ENCODE data around the gene TJAP1.

Gene TJAP1

DNA sequence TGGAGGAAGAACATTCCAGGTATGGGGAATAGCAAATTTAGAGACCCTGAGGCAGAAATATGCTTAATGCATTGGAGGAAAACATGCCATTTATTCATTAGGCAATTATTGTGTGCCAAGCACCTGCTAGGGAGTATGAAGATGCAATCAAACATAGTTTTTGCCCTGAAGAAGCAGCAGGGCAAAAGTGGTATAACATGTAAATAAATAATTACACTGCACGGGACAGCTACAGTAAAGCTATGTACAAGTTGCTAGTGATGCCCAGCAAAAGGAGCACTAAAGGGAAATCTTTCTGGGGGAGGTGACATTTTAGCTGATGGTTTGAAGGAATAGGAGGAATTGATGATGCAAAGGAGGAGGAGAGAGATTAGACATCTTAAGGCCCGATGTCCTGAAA lies 624 bp upstream of the TJAP1 start:
- no CpG with 5 or more reads among the region's 2 CpGs for WGBS (ENCODE audit: extremely low coverage, insufficient coverage, insufficient read length)
- no peak for DNase-seq
- no peak overlapping the region for H2AK5ac ChIP-seq (ENCODE audit: low read length)

GRCh38 chr6:43478008-43478372 lies 620 bp downstream of the TJAP1 start:
- H3K4me1 ChIP-seq (ENCODE audit: control insufficient read depth in 1 of 2, insufficient read depth in 2 of 2, low read length in 2 of 2), result peaks cover 7 to 10% of the 10 kb centered on the region in 2 experiments
- H2BK120ac ChIP-seq (ENCODE audit: insufficient read depth, low read length, poor library complexity), result peak overlapping the region; percentile 16
- H4K8ac ChIP-seq (ENCODE audit: low read depth, low read length), result peak overlapping the region; percentile 91
- no peaks in the 10 kb centered on the region for H3K27me3 ChIP-seq (ENCODE audit: insufficient read depth, low read length)
- H2AK5ac ChIP-seq (ENCODE audit: low read length), result no peak overlapping the region
- H4K12ac ChIP-seq (ENCODE audit: low read depth, low read length), result peak overlapping the region; percentile 49
- no peak overlapping the region for H4K91ac ChIP-seq (ENCODE audit: low read depth, low read length)
- H2BK5ac ChIP-seq (ENCODE audit: low read depth, low read length, poor library complexity), result no peak overlapping the region
- H3K79me1 ChIP-seq (ENCODE audit: low read length), result no peaks in the 10 kb centered on the region
- H3K9ac ChIP-seq (ENCODE audit: low read length), result peak overlapping the region; percentile 87
- H3K4ac ChIP-seq (ENCODE audit: low read depth, low read length), result peak overlapping the region; percentile 50
- no peak overlapping the region for H3K23ac ChIP-seq (ENCODE audit: low read length)
- H3K14ac ChIP-seq (ENCODE audit: low read length), result peak overlapping the region; percentile 17
- H3K79me2 ChIP-seq (ENCODE audit: control insufficient read depth, insufficient read depth, low read length, poor library complexity), result peaks cover 1% of the 10 kb centered on the region
- H2AFZ ChIP-seq (ENCODE audit: insufficient read depth, low read length, poor library complexity), result peak overlapping the region; percentile 24
- no peak overlapping the region for H3K27ac ChIP-seq (ENCODE audit: low read depth, low read length)
- peak overlapping the region; percentile 92 for H3K4me2 ChIP-seq (ENCODE audit: low read length)
- H3K18ac ChIP-seq (ENCODE audit: low read length), result no peak overlapping the region
- no peak for DNase-seq
- H3K9me3 ChIP-seq (ENCODE audit: insufficient read depth, low read depth, low read length), result no peaks in the 10 kb centered on the region
- H2BK12ac ChIP-seq (ENCODE audit: low read length), result no peak overlapping the region
- peak overlapping the region; percentile 81 for H3K4me3 ChIP-seq (ENCODE audit: low read depth, low read length)
- no peaks in the 10 kb centered on the region for H3K36me3 ChIP-seq (ENCODE audit: control insufficient read depth in 1 of 2, insufficient read depth in 2 of 2, low read length in 2 of 2)
- WGBS (ENCODE audit: extremely low coverage, insufficient coverage, insufficient read length), result no CpG with 5 or more reads among the region's 3 CpGs

More for the DNA sequence above, 624 bp upstream of the TJAP1 start:
- Histone ChIP-seq H2BK12ac (ENCODE audit: low read length) (no peak overlapping the region), H2BK5ac (ENCODE audit: low read depth, low read length, poor library complexity) (no peak overlapping the region), H2AFZ (ENCODE audit: insufficient read depth, low read length, poor library complexity) (peak overlapping the region; percentile 79), H4K8ac (ENCODE audit: low read depth, low read length) (peak overlapping the region; percentile 77), H3K23ac (ENCODE audit: low read length) (no peak overlapping the region), H4K91ac (ENCODE audit: low read depth, low read length) (peak overlapping the region; percentile 44), H3K4ac (ENCODE audit: low read depth, low read length) (no peak overlapping the region), H3K4me1 (ENCODE audit: control insufficient read depth in 1 of 2, insufficient read depth in 2 of 2, low read length in 2 of 2) (peaks cover 6 to 8% of the 10 kb centered on the region in 2 experiments), H3K4me2 (ENCODE audit: low read length) (peak overlapping the region; percentile 92), H4K12ac (ENCODE audit: low read depth, low read length) (peak overlapping the region; percentile 55), H3K9me3 (ENCODE audit: insufficient read depth, low read depth, low read length) (no peaks in the 10 kb centered on the region), H3K27me3 (ENCODE audit: insufficient read depth, low read length) (no peaks in the 10 kb centered on the region), H3K9ac (ENCODE audit: low read length) (no peak overlapping the region), H2BK120ac (ENCODE audit: insufficient read depth, low read length, poor library complexity) (no peak overlapping the region), H3K4me3 (ENCODE audit: low read depth, low read length) (no peak overlapping the region), H3K36me3 (ENCODE audit: control insufficient read depth in 1 of 2, insufficient read depth in 2 of 2, low read length in 2 of 2) (no peaks in the 10 kb centered on the region), H3K14ac (ENCODE audit: low read length) (no peak overlapping the region), H3K79me2 (ENCODE audit: control insufficient read depth, insufficient read depth, low read length, poor library complexity) (peaks cover 1% of the 10 kb centered on the region), H3K79me1 (ENCODE audit: low read length) (no peaks in the 10 kb centered on the region), H3K18ac (ENCODE audit: low read length) (no peak overlapping the region), H3K27ac (ENCODE audit: low read depth, low read length) (no peak overlapping the region)

- Histone ChIP-seq H3K14ac (ENCODE audit: low read length) (no peak overlapping the region), H3K27me3 (ENCODE audit: insufficient read depth, low read length) (no peaks in the 10 kb centered on the region), H4K12ac (ENCODE audit: low read depth, low read length) (no peak overlapping the region), H3K79me2 (ENCODE audit: control insufficient read depth, insufficient read depth, low read length, poor library complexity) (peaks cover 1% of the 10 kb centered on the region), H3K79me1 (ENCODE audit: low read length) (no peaks in the 10 kb centered on the region), H3K4me1 (ENCODE audit: control insufficient read depth in 1 of 2, insufficient read depth in 2 of 2, low read length in 2 of 2) (peaks cover 7 to 10% of the 10 kb centered on the region in 2 experiments), H3K23ac (ENCODE audit: low read length) (no peak overlapping the region), H3K4me2 (ENCODE audit: low read length) (no peak overlapping the region), H3K18ac (ENCODE audit: low read length) (no peak overlapping the region), H2BK12ac (ENCODE audit: low read length) (no peak overlapping the region), H3K36me3 (ENCODE audit: control insufficient read depth in 1 of 2, insufficient read depth in 2 of 2, low read length in 2 of 2) (no peaks in the 10 kb centered on the region), H3K9ac (ENCODE audit: low read length) (no peak overlapping the region), H3K9me3 (ENCODE audit: insufficient read depth, low read depth, low read length) (no peaks in the 10 kb centered on the region), H3K27ac (ENCODE audit: low read depth, low read length) (no peak overlapping the region), H3K4me3 (ENCODE audit: low read depth, low read length) (no peak overlapping the region), H2AFZ (ENCODE audit: insufficient read depth, low read length, poor library complexity) (no peak overlapping the region), H2BK120ac (ENCODE audit: insufficient read depth, low read length, poor library complexity) (no peak overlapping the region), H4K8ac (ENCODE audit: low read depth, low read length) (no peak overlapping the region), H4K91ac (ENCODE audit: low read depth, low read length) (no peak overlapping the region), H2BK5ac (ENCODE audit: low read depth, low read length, poor library complexity) (no peak overlapping the region), H3K4ac (ENCODE audit: low read depth, low read length) (no peak overlapping the region), H2AK5ac (ENCODE audit: low read length) (no peak overlapping the region)
- DNase-seq, result no peak
- no CpG with 5 or more reads among the region's 2 CpGs for WGBS (ENCODE audit: extremely low coverage, insufficient coverage, insufficient read length)
Measured at GRCh38 chr6:43481075-43481474, 3.7 kb downstream of the TJAP1 start.

- H3K4me3 ChIP-seq (ENCODE audit: low read depth, low read length), result no peak overlapping the region
- H3K4ac ChIP-seq (ENCODE audit: low read depth, low read length), result no peak overlapping the region
- no peak overlapping the region for H4K8ac ChIP-seq (ENCODE audit: low read depth, low read length)
- no peaks in the 10 kb centered on the region for H3K9me3 ChIP-seq (ENCODE audit: insufficient read depth, low read depth, low read length)
- no peak overlapping the region for H2BK5ac ChIP-seq (ENCODE audit: low read depth, low read length, poor library complexity)
- no peak overlapping the region for H3K18ac ChIP-seq (ENCODE audit: low read length)
- H3K27ac ChIP-seq (ENCODE audit: low read depth, low read length), result no peak overlapping the region
- DNase-seq, result peak; percentile 23 to 41
- H3K27me3 ChIP-seq (ENCODE audit: insufficient read depth, low read length), result no peaks in the 10 kb centered on the region
- H2AFZ ChIP-seq (ENCODE audit: insufficient read depth, low read length, poor library complexity), result no peak overlapping the region
- H3K23ac ChIP-seq (ENCODE audit: low read length), result no peak overlapping the region
- H3K4me1 ChIP-seq (ENCODE audit: control insufficient read depth in 1 of 2, insufficient read depth in 2 of 2, low read length in 2 of 2), result peaks cover 7 to 10% of the 10 kb centered on the region in 2 experiments
- no peak overlapping the region for H3K14ac ChIP-seq (ENCODE audit: low read length)
- H3K9ac ChIP-seq (ENCODE audit: low read length), result no peak overlapping the region
- WGBS (ENCODE audit: extremely low coverage, insufficient coverage, insufficient read length), result no CpG with 5 or more reads among the region's 11 CpGs
- H4K91ac ChIP-seq (ENCODE audit: low read depth, low read length), result no peak overlapping the region
- no peaks in the 10 kb centered on the region for H3K36me3 ChIP-seq (ENCODE audit: control insufficient read depth in 1 of 2, insufficient read depth in 2 of 2, low read length in 2 of 2)
- H3K4me2 ChIP-seq (ENCODE audit: low read length), result no peak overlapping the region
- no peak overlapping the region for H2BK120ac ChIP-seq (ENCODE audit: insufficient read depth, low read length, poor library complexity)
- no peak overlapping the region for H2AK5ac ChIP-seq (ENCODE audit: low read length)
- no peaks in the 10 kb centered on the region for H3K79me1 ChIP-seq (ENCODE audit: low read length)
- no peak overlapping the region for H4K12ac ChIP-seq (ENCODE audit: low read depth, low read length)
- H3K79me2 ChIP-seq (ENCODE audit: control insufficient read depth, insufficient read depth, low read length, poor library complexity), result peaks cover 1% of the 10 kb centered on the region
- no peak overlapping the region for H2BK12ac ChIP-seq (ENCODE audit: low read length)
Measured at GRCh38 chr6:43481591-43482236, 4.3 kb downstream of the TJAP1 start.

All from trophoblast cell (in vitro differentiated cells and primary cell).